Upper lobe of right lung (tissue), 1 donor: ENCODE results near the gene STK39. TPM values are rescaled to one million over a fixed set of nuclear protein-coding genes. Genes with fewer than 3 reads are reported as not detected.

ENCODE experiments used
- ATAC-seq: fragments of 200-7000 bp; cut with Tn5 transposase; one replicate; pipeline ENCODE4 v1.9.1; 2020; ENCODE audit warnings: mild to moderate bottlenecking, moderate library complexity
- DNase-seq: peaks from one replicate; pipeline ENCODE4 v3.0.0-alpha.2; 2020
- H3K27ac ChIP-seq: fragments of 200-600 bp; one replicate; pipeline ENCODE4 v1.8.0; 2022
- H3K27me3 ChIP-seq: fragments of 200-600 bp; one replicate; pipeline ENCODE4 v1.8.0; 2022; ENCODE audit warnings: mild to moderate bottlenecking
- H3K36me3 ChIP-seq: fragments of 200-600 bp; one replicate; pipeline ENCODE4 v1.8.0; 2022
- H3K4me1 ChIP-seq: fragments of 200-600 bp; one replicate; pipeline ENCODE4 v1.8.0; 2022
- H3K4me3 ChIP-seq: fragments of 200-600 bp; one replicate; pipeline ENCODE4 v1.8.0; 2022; ENCODE audit warnings: mild to moderate bottlenecking
- H3K9me3 ChIP-seq: fragments of 200-600 bp; one replicate; pipeline ENCODE4 v1.8.0; 2022
- intact Hi-C: fragments of 100-400 bp; cut with DNase I; formaldehyde crosslinking; loops from one replicate; pipeline ENCODE4 v1.11.0; 2022
- total RNA-seq: library from RNA; stranded (reverse); fragmentation: NEBNext Ultra II Directional; extraction: Animal tissue kit (Norgen Biotek cat#: 25700); gene quantifications from one replicate; pipeline ENCODE4 v1.2.1, GENCODE V29; 2021
- TF ChIP-seq, protein P1 (sequence below): fragments of 200-600 bp; IDR thresholded peaks from one replicate; pipeline ENCODE4 v1.8.0; 2022; ENCODE audit warnings: antibody characterized with exemption
- donor health status: DM: no; HTN: yes; CAD: no; lungs with severe emphysema.

Gene STK39
- total RNA-seq, 1 donor from 2014 or later = 13.2 TPM

DNA sequence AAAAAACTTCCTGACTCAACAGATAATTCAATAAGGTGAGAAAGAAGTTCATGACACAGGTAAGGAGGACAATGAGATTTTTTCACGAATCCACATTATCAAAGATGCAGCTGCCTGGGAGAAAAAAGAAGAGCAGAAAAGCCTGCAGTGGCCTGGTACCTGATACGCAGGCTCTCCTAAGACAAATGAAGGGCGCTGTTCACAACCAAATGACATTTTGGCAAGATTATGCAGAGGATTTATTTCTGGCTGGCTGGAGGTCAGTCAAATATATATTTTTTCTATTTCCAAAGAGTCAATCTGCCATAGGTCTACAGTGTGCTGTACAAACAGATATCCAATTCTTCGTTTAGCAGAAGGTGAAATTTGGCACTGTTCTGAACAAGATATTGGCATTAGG, 257.3 kb downstream of the STK39 start:
- no peak for ATAC-seq
- Histone ChIP-seq H3K4me1 (peaks cover 9% of the 10 kb centered on the region), H3K4me3 (no peak overlapping the region), H3K36me3 (no peaks in the 10 kb centered on the region), H3K27me3 (no peaks in the 10 kb centered on the region), H3K27ac (no peak overlapping the region), H3K9me3 (no peaks in the 10 kb centered on the region)
- no peak for DNase-seq
- TF ChIP-seq, protein P1, sequence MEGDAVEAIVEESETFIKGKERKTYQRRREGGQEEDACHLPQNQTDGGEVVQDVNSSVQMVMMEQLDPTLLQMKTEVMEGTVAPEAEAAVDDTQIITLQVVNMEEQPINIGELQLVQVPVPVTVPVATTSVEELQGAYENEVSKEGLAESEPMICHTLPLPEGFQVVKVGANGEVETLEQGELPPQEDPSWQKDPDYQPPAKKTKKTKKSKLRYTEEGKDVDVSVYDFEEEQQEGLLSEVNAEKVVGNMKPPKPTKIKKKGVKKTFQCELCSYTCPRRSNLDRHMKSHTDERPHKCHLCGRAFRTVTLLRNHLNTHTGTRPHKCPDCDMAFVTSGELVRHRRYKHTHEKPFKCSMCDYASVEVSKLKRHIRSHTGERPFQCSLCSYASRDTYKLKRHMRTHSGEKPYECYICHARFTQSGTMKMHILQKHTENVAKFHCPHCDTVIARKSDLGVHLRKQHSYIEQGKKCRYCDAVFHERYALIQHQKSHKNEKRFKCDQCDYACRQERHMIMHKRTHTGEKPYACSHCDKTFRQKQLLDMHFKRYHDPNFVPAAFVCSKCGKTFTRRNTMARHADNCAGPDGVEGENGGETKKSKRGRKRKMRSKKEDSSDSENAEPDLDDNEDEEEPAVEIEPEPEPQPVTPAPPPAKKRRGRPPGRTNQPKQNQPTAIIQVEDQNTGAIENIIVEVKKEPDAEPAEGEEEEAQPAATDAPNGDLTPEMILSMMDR = no peak
- intact Hi-C loops = no loop called here

DNA sequence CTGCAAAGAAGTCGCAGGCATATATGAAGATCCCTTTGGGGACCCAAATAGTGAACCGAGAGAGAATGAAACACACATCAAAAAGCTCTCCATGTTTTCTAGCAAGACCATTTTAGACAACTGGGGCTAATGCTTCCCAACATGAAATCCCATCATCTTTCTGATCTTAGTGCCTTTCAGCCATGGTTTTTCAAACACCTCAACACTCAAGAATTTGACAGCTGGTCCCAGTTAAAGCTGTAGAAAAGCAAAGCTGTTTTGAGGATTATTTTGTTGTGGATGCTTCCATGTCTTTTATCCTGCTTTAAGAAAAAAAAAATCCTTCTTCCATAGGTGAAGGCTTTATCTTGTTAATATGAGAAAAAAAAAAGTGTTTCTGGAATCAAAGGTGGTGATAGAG, 259.1 kb downstream of the STK39 start:
- H3K27me3 ChIP-seq = no peaks in the 10 kb centered on the region
- ATAC-seq = no peak
- H3K27ac ChIP-seq = no peak overlapping the region
- H3K36me3 ChIP-seq = no peaks in the 10 kb centered on the region
- intact Hi-C loops = no loop called here
- peaks cover 9% of the 10 kb centered on the region for H3K4me1 ChIP-seq
- no peak for DNase-seq
- no peaks in the 10 kb centered on the region for H3K9me3 ChIP-seq
- TF ChIP-seq, protein P1 = no peak
- no peak overlapping the region for H3K4me3 ChIP-seq

DNA sequence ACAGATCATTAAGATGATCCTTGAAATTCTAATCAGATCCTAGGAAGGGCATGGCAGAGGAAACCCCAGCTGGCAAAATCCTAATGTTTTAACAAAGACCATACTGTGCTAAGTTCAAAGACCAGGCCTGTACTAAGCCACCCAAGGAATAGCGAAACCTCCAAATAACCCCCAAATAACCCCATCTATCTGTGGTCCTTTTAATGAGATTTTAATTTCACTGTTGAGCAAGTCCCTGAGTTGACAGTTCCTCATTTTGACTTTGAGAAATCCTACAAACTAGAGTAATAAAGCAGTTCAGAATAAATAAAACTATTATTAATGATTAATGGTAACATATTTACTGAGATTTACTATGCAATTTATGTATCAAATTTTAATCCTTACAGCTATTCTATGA, 259.8 kb downstream of the STK39 start:
- intact Hi-C loops = no loop called here
- TF ChIP-seq, protein P1 = no peak
- DNase-seq = no peak
- Histone ChIP-seq H3K27me3 (no peaks in the 10 kb centered on the region), H3K4me1 (peaks cover 9% of the 10 kb centered on the region), H3K27ac (no peak overlapping the region), H3K4me3 (no peak overlapping the region), H3K36me3 (no peaks in the 10 kb centered on the region), H3K9me3 (no peaks in the 10 kb centered on the region)
- no peak for ATAC-seq

DNA sequence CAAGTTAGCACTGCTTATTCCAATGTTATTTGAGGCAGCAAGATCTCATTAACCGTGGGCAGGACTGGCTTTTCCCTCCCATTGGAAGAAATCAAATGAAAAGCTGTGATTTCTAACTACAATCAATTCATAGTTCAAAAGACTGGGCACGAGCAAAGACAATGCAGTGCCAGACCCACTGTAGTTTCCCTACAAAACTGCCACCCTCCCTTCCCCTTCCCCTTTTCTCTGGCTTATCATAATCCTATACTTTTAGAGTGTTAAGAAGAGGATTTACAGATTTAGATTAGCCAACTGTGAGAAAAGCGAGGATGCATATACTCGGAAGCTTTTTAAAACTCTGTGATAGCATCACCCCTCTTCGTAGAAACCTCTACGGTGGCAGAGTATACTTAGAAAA, 260.4 kb downstream of the STK39 start:
- intact Hi-C loops = no loop called here
- TF ChIP-seq, protein P1 = no peak

DNA sequence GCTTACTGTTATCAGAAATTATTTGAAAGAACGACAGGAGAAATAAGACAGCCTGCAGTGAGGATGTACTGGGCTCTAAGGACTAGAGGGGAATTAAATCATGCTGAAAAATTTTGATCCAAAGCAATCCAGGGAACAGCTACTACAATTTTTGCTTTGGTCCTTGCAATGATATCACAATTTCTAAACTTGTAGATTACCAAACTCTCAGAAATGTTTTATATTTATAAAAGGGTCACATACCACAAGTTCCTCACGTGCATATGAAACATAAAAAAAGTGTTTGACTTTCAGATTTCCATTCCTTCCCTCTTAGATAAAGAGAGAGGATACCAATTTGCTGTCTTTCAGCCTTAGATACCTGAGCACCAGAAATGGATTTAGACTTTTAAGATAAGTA, 261.2 kb downstream of the STK39 start:
- no peak for ATAC-seq
- H3K27ac ChIP-seq = no peak overlapping the region
- intact Hi-C loops = no loop called here
- H3K4me3 ChIP-seq = no peak overlapping the region
- no peaks in the 10 kb centered on the region for H3K27me3 ChIP-seq
- TF ChIP-seq, protein P1 = no peak
- H3K9me3 ChIP-seq = no peaks in the 10 kb centered on the region
- H3K4me1 ChIP-seq = peaks cover 9% of the 10 kb centered on the region
- H3K36me3 ChIP-seq = no peaks in the 10 kb centered on the region
- DNase-seq = no peak

More for the DNA sequence above, 260.4 kb downstream of the STK39 start:
- Histone ChIP-seq H3K36me3 (no peaks in the 10 kb centered on the region), H3K4me3 (no peak overlapping the region), H3K27ac (no peak overlapping the region), H3K27me3 (no peaks in the 10 kb centered on the region), H3K9me3 (no peaks in the 10 kb centered on the region), H3K4me1 (peaks cover 9% of the 10 kb centered on the region)
- ATAC-seq (no peak), DNase-seq (no peak)

DNA sequence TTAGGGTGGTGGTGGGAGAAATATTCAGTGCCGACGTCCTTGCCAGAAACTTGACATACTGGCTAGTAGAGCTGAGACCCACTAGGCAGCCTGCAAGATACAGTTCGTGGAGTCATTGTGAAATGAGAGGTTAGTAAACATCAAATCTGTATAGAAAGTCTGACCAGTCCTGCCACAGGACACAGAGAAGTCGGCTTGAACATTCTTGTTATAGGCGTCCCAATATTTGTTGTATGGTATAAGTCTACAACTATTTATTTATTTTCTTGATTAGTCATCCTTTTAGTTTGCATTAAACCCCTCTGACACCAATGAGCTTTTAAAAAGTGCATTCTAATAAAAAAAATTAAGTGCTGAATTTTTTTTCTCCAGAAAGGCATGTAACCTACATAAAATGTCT, 265.4 kb downstream of the STK39 start:
- ATAC-seq (no peak), DNase-seq (no peak)
- no peaks in the 10 kb centered on the region for H3K36me3 ChIP-seq
- no peak overlapping the region for H3K4me3 ChIP-seq
- TF ChIP-seq, protein P1 = no peak
- H3K4me1 ChIP-seq = no peaks in the 10 kb centered on the region
- H3K27me3 ChIP-seq = no peaks in the 10 kb centered on the region
- H3K27ac ChIP-seq = no peak overlapping the region
- no peaks in the 10 kb centered on the region for H3K9me3 ChIP-seq
- intact Hi-C loops = no loop called here
